A549 (cell line): ENCODE measurements around the gene CPE. TPM values are rescaled to one million over a fixed set of nuclear protein-coding genes. Genes with fewer than 3 reads are reported as not detected.

ENCODE experiments used
- ATAC-seq, 2 experiments: fragments of 200-7000 bp in 1 of 2; fragments of >200 bp in 1 of 2; cut with Nextera tagmentation in 1 of 2; cut with Tn5 transposase in 1 of 2; 3 replicates each; pipeline versions ENCODE4 v1.8.0 to v1.9.1; 2018 to 2020; ENCODE audit warnings: mild to moderate bottlenecking in 1 of 2, moderate library complexity in 1 of 2
- CTCF ChIA-PET: fragments of 300-600 bp; sonication (Branson Sonifier 250); formaldehyde crosslinking; extraction: SDS; loops from one replicate; lab custom pipeline; 2021; ENCODE audit warnings: antibody characterized with exemption, inconsistent platforms; lab: Yijun Ruan, JAX
- POLR2A ChIA-PET: fragments of 350-600 bp; formaldehyde crosslinking; extraction: SDS; loops from one replicate; lab custom pipeline; 2021; ENCODE audit warnings: antibody characterized with exemption, inconsistent platforms; lab: Yijun Ruan, JAX
- DNase-seq, 2 experiments: peaks; one replicate each; pipeline versions ENCODE4 v3.0.0 to v3.0.0-alpha.2; 2011 to 2016; ENCODE audit warnings: low read depth in 1 of 2, low spot score in 1 of 2
- FAIRE-seq: peaks from 2 replicates; lab custom pipeline; 2011; peaks lifted over from hg19 to GRCh38; lab: Jason Lieb, UNC
- H3K27ac ChIP-seq, 2 experiments: fragments of >200 bp; sonication (Bioruptor Twin); formaldehyde crosslinking; 3 replicates each; pipeline ENCODE4 v1.5.1; 2016 to 2017
- H3K4me1 ChIP-seq: fragments of >200 bp; sonication (Bioruptor Twin); formaldehyde crosslinking; 3 replicates; pipeline ENCODE4 v1.6.1; 2016
- H3K4me2 ChIP-seq: fragments of >200 bp; sonication (Bioruptor Twin); formaldehyde crosslinking; 3 replicates; pipeline ENCODE4 v1.6.1; 2016
- H3K4me3 ChIP-seq: fragments of >200 bp; sonication (Bioruptor Twin); formaldehyde crosslinking; 3 replicates; pipeline ENCODE4 v1.5.1; 2016
- H3K9me3 ChIP-seq: fragments of >200 bp; sonication (Bioruptor Twin); formaldehyde crosslinking; 3 replicates; pipeline ENCODE4 v1.6.1; 2016
- ATOH8 ChIP-seq: fragments of 250-450 bp; sonication (Bioruptor Pico); IDR thresholded peaks from 2 replicates; pipeline ENCODE4 v1.5.0; 2020; ENCODE audit warnings: low read depth, mild to moderate bottlenecking, moderate library complexity
- BHLHE40 ChIP-seq: IDR thresholded peaks from 2 replicates; pipeline ENCODE4 v1.6.1; 2012; ENCODE audit warnings: low read depth, low read length, inconsistent platforms
- CEBPB ChIP-seq, 2 experiments: fragments of >200 bp in 1 of 2; sonication (Bioruptor Twin) in 1 of 2; formaldehyde crosslinking in 1 of 2; IDR thresholded peaks; 2 replicates each; pipeline ENCODE4 v1.6.1; 2012 to 2016
- CTCF ChIP-seq: fragments of >200 bp; sonication (Bioruptor Twin); formaldehyde crosslinking; IDR thresholded peaks from 3 replicates; pipeline ENCODE4 v1.5.1; 2016
- E2F6 ChIP-seq: IDR thresholded peaks from 2 replicates; pipeline ENCODE4 v1.6.1; 2012; ENCODE audit warnings: low read depth, borderline replicate concordance
- ELK1 ChIP-seq: fragments of 150-350 bp; IDR thresholded peaks from 2 replicates; pipeline ENCODE4 v1.6.1; 2014; ENCODE audit warnings: low read depth, mild to moderate bottlenecking, low read length
- HDAC2 ChIP-seq: fragments of 200-600 bp; sonication (generic); IDR thresholded peaks from 2 replicates; pipeline ENCODE4 v1.6.1; 2016
- HOXA7 ChIP-seq: fragments of 250-450 bp; sonication (Bioruptor Pico); IDR thresholded peaks from 2 replicates; pipeline ENCODE4 v1.5.0; 2020; ENCODE audit warnings: mild to moderate bottlenecking, moderate library complexity
- HOXB13 ChIP-seq: fragments of 250-450 bp; sonication (Bioruptor Pico); IDR thresholded peaks from 2 replicates; pipeline ENCODE4 v1.5.0; 2020; ENCODE audit warnings: low read depth, mild to moderate bottlenecking, moderate library complexity
- JUN ChIP-seq, 2 experiments: fragments of >200 bp; sonication (Bioruptor Twin); formaldehyde crosslinking; IDR thresholded peaks; 2 replicates in 1 of 2; 3 replicates in 1 of 2; pipeline ENCODE4 v1.6.1; 2016 to 2017
- JUNB ChIP-seq: fragments of >200 bp; sonication (Bioruptor Twin); formaldehyde crosslinking; IDR thresholded peaks from 2 replicates; pipeline ENCODE4 v1.6.1; 2016
- KDM1A ChIP-seq: fragments of 200-600 bp; sonication (generic); IDR thresholded peaks from 2 replicates; pipeline ENCODE4 v1.6.1; 2016; ENCODE audit warnings: low read depth, mild to moderate bottlenecking
- MAFK ChIP-seq: fragments of 450-650 bp; IDR thresholded peaks from 2 replicates; pipeline ENCODE4 v1.6.1; 2014; ENCODE audit not compliant: partially characterized antibody
- MYC ChIP-seq: IDR thresholded peaks from 2 replicates; pipeline ENCODE4 v1.6.1; 2012; ENCODE audit warnings: mild to moderate bottlenecking, inconsistent platforms, low read length, improper control_type of control experiment, borderline replicate concordance
- NPAS2 ChIP-seq: fragments of 250-450 bp; sonication (Bioruptor Pico); IDR thresholded peaks from 2 replicates; pipeline ENCODE4 v1.8.0; 2022; ENCODE audit warnings: mild to moderate bottlenecking, moderate library complexity, borderline replicate concordance
- PHF8 ChIP-seq: fragments of 200-600 bp; sonication (generic); IDR thresholded peaks from 2 replicates; pipeline ENCODE4 v1.6.1; 2016; ENCODE audit warnings: low read depth, mild to moderate bottlenecking, antibody characterized with exemption, moderate library complexity, borderline replicate concordance
- POLR2A ChIP-seq: IDR thresholded peaks from 2 replicates; pipeline ENCODE4 v1.6.1; 2012; ENCODE audit warnings: mild to moderate bottlenecking, low read length
- RNF2 ChIP-seq: fragments of 200-600 bp; sonication (generic); IDR thresholded peaks from 2 replicates; pipeline ENCODE4 v1.6.1; 2016; ENCODE audit warnings: low read depth, mild to moderate bottlenecking, antibody characterized with exemption, moderate library complexity, borderline replicate concordance
- TFCP2L1 ChIP-seq: fragments of 250-450 bp; sonication (Bioruptor Pico); IDR thresholded peaks from 2 replicates; pipeline ENCODE4 v1.5.0; 2021; ENCODE audit warnings: mild to moderate bottlenecking
- TP53 ChIP-seq: fragments of 250-450 bp; sonication (Bioruptor Pico); IDR thresholded peaks from 2 replicates; pipeline ENCODE4 v1.5.0; 2021; ENCODE audit warnings: mild to moderate bottlenecking, moderate library complexity
- USF2 ChIP-seq: fragments of 450-650 bp; IDR thresholded peaks from 2 replicates; pipeline ENCODE4 v1.6.1; 2014; ENCODE audit warnings: antibody characterized with exemption
- ZFP36 ChIP-seq: fragments of 450-650 bp; IDR thresholded peaks from 2 replicates; pipeline ENCODE4 v1.6.1; 2014; ENCODE audit warnings: borderline replicate concordance; ENCODE audit not compliant: partially characterized antibody
- ZSCAN20 ChIP-seq: fragments of 250-450 bp; sonication (Bioruptor Pico); IDR thresholded peaks from 2 replicates; pipeline ENCODE4 v1.8.0; 2022; ENCODE audit warnings: mild to moderate bottlenecking, moderate library complexity
- WGBS: methylation state at CpG from one replicate; pipeline ENCODE4 v1.1.6; 2017; ENCODE audit errors: missing lambda C conversion rate; 5-methylcytosine and 5-hydroxymethylcytosine counted together
- polyA plus RNA-seq, 4 experiments: library from polyadenylated mRNA; depleted of rRNA in 3 of 4; stranded (reverse); fragments of >200 nt; fragmentation: RNase III in 1 of 4; extraction: RNeasy Plus Mini Kit Qiagen cat#74134 plus additional on column Dnase treatment in 1 of 4; gene quantifications; 2 replicates in 3 of 4; 3 replicates in 1 of 4; pipeline ENCODE4 v1.2.3, GENCODE V29; 2011 to 2017
- TF ChIP-seq, protein P1 (sequence below): fragments of 250-450 bp; sonication (Bioruptor Pico); IDR thresholded peaks from 2 replicates; pipeline ENCODE4 v1.5.0; 2021; ENCODE audit warnings: mild to moderate bottlenecking, moderate library complexity, borderline replicate concordance
- TF ChIP-seq, protein P2 (sequence below): fragments of >200 bp; sonication (Bioruptor Twin); formaldehyde crosslinking; IDR thresholded peaks from 3 replicates; pipeline ENCODE4 v1.6.1; 2016
- TF ChIP-seq, protein P3 (sequence below): fragments of >200 bp; sonication (Bioruptor Twin); formaldehyde crosslinking; IDR thresholded peaks from 2 replicates; pipeline ENCODE4 v1.6.1; 2016

The CPE gene
- polyA plus RNA-seq, 2 of the 4 experiments (the other 2 are of a cell fraction) = 1.6 to 1.9 TPM

GRCh38 chr4:165380805-165381204 is 2.0 kb downstream of the CPE start:
- ATAC-seq = no peak
- 41% methylated on average over 1 of the region's 1 CpG for WGBS
- ChIA-PET CTCF (no interaction called here), POLR2A (no interaction called here)
- no peak for DNase-seq
- H3K4me3 ChIP-seq = no peak overlapping the region
- H3K4me1 ChIP-seq = 0 out of 3 replicates have a peak, but pooled peaks cover 5% of the 10 kb centered on the region
- no peak overlapping the region for H3K4me2 ChIP-seq
- H3K27ac ChIP-seq = no peak overlapping the region
- no peaks in the 10 kb centered on the region for H3K9me3 ChIP-seq
- no peak for FAIRE-seq
- no peak for TF ChIP-seq ELK1
- TF ChIP-seq ZSCAN20 (CRISPR knock-in tag) = no peak
- TF ChIP-seq KDM1A = no peak
- no peak for TF ChIP-seq TFCP2L1 (CRISPR knock-in tag)
- no peak for TF ChIP-seq E2F6
- TF ChIP-seq RNF2 = no peak
- TF ChIP-seq, protein P1, sequence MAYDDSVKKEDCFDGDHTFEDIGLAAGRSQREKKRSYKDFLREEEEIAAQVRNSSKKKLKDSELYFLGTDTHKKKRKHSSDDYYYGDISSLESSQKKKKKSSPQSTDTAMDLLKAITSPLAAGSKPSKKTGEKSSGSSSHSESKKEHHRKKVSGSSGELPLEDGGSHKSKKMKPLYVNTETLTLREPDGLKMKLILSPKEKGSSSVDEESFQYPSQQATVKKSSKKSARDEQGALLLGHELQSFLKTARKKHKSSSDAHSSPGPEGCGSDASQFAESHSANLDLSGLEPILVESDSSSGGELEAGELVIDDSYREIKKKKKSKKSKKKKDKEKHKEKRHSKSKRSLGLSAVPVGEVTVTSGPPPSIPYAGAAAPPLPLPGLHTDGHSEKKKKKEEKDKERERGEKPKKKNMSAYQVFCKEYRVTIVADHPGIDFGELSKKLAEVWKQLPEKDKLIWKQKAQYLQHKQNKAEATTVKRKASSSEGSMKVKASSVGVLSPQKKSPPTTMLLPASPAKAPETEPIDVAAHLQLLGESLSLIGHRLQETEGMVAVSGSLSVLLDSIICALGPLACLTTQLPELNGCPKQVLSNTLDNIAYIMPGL (CRISPR knock-in tag) = no peak
- TF ChIP-seq, protein P2, sequence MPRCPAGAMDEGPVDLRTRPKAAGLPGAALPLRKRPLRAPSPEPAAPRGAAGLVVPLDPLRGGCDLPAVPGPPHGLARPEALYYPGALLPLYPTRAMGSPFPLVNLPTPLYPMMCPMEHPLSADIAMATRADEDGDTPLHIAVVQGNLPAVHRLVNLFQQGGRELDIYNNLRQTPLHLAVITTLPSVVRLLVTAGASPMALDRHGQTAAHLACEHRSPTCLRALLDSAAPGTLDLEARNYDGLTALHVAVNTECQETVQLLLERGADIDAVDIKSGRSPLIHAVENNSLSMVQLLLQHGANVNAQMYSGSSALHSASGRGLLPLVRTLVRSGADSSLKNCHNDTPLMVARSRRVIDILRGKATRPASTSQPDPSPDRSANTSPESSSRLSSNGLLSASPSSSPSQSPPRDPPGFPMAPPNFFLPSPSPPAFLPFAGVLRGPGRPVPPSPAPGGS = no peak
- no peak for TF ChIP-seq BHLHE40
- no peak for TF ChIP-seq JUN (IDR thresholded peaks at IDR 0.05)
- TF ChIP-seq ATOH8 (CRISPR knock-in tag) = no peak
- no peak for TF ChIP-seq POLR2A
- TF ChIP-seq MYC = no peak
- TF ChIP-seq NPAS2 = no peak

- no peak for FAIRE-seq
- H3K4me1 ChIP-seq = 0 out of 3 replicates have a peak, but pooled peaks cover 5% of the 10 kb centered on the region
- H3K9me3 ChIP-seq = no peaks in the 10 kb centered on the region
- TF ChIP-seq CTCF = no peak
- TF ChIP-seq CEBPB (IDR thresholded peaks at IDR 0.05) = no peak
- no peak for TF ChIP-seq ATOH8 (CRISPR knock-in tag)
- no peak for TF ChIP-seq HOXB13 (CRISPR knock-in tag)
- no peak for TF ChIP-seq BHLHE40
- TF ChIP-seq, protein P3, sequence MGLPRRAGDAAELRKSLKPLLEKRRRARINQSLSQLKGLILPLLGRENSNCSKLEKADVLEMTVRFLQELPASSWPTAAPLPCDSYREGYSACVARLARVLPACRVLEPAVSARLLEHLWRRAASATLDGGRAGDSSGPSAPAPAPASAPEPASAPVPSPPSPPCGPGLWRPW = no peak
- TF ChIP-seq PHF8 = no peak
- TF ChIP-seq ZFP36 = no peak
- TF ChIP-seq HDAC2 = no peak
- no peak for TF ChIP-seq HOXA7 (CRISPR knock-in tag)
- TF ChIP-seq E2F6 = no peak
- no peak for TF ChIP-seq MAFK
- TF ChIP-seq TP53 = no peak
- TF ChIP-seq JUNB = no peak
- TF ChIP-seq USF2 = no peak
- TF ChIP-seq, all 56 proteins: peak for 0
- 28% methylated on average over 3 of the region's 3 CpGs for WGBS
- H3K27ac ChIP-seq = no peak overlapping the region
- POLR2A ChIA-PET = no interaction called here
- no peak for ATAC-seq
- no peak overlapping the region for H3K4me2 ChIP-seq
- CTCF ChIA-PET = interaction anchor here (0.8 kb wide), 1 partner anchor 251 kb away, joined by 3 read pairs; no protein-coding TSS in a partner anchor
- H3K4me3 ChIP-seq = no peak overlapping the region
- no peak for DNase-seq
These were observed 3.1 kb downstream of the CPE start for GRCh38 chr4:165381821-165382373.
